NK-92 (cell line): Measurements from ENCODE around the gene DNAH8.
"Not testable (repeated sequence)": the region's sequence is repeated elsewhere in the genome, so short reads cannot be mapped to it uniquely, and the experiment has no call there.

Experiments
- DNase-seq: peaks from one replicate; lab custom pipeline; 2025; ENCODE audit not compliant: unreplicated experiment; lab: John Stamatoyannopoulos, UW

DNAH8 gene

DNA sequence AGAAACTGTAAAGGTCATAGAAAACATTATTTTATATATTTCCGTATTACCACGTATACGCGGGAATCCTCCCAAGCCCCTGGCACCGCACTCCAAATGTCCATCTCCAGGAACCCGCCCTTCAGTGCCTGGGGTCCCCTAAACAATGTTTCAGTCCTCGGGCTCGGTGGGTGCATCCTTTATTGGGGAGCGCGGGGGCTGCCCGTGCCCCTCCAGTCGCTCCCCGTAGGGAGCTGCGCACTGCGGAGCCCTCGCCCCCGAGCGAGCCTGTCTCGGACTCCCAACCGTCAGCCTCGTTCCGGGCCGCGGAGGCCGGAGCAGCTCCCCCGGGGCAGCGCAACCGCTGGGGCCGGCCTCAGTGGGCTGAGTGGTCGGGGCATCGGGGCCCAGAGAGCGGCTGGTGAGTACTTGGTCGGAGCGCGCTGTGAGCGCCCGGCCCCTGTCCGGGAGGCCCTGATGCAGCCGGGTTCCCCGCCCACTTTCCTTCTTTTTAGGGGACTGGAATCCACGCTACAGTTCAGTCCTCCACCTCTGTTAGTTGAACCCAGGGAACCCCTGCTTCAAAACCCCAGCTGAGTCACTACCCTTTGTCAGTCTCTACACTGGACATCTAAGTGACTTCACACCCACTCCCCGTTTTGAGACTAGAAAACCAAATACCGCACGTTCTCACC lies at the start of gene DNAH8:
TSS of gene DNAH8 (plus strand) at position 296 of the 674 bp plus-strand sequence. CDS start 7,499 bp downstream, outside the sequence.
- no peak for DNase-seq

- no peak for DNase-seq
These were observed 43.1 kb upstream of the DNAH8 start for GRCh38 chr6:38671885-38672467.

GRCh38 chr6:38673397-38674165 lies 41.5 kb upstream of the DNAH8 start:
- no peak for DNase-seq

DNA sequence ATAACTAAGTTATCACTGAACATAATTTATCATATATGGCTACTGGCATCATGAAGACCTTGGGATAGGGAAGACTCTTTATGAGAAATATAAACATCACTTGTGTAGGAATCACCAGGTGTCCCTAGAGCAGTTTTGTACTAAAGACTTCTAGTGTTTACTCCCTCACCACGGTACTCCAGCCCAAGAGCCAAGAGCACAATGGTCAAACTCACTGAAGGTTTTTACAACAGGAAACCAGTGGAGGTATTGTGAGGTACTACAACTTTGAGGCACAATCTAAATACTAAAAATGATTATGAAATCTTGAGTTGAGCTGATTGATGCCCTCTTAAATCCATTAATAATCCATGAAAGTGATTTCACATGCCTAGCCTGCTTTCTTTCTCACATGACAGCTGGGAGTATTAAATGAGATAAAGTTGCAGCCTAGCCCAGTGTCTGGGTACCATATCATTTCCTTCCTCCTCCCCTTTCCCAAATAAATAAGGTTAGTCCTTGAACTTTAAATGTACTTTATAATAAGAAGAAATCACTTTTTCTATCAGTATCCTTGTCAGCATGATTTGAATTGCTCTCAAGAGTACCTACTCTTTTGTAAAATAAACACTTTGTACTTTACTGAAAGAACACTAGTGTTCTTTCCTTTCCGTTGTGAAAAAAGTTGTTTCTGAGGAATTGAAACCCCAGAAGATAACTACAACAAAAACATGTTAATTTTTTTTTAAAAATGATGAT lies 38.7 kb upstream of the DNAH8 start:
- no peak for DNase-seq

GRCh38 chr6:38676974-38677544 lies 38.1 kb upstream of the DNAH8 start:
- DNase-seq, result no peak

DNA sequence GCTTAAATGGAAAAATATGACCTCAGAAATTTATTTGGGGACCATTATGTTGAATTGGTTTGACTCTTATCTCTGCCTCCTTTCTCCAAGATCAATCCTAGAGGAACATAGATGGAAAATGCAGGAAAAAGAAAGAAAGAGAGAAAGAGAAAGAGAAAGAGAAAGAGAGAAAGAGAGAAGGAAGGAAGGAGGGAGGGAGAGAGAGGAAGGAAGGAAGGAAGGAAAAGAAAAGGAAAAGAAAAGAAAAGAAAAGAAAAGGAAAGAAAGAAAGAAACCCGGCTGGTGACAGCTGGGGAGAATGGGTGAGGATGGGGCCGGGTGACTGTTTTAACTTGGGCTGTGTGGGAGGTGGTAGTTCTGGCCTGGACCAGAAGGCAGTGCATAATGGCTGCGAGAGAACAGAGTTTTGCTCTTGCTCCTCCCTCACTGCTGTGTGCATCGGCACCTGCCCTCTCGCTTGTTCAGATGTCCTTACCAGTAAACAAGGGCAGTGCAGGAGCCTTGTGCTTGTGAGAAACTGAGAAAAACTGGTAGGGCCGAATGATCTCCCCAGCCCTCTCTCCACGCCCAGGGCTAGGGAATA lies 36.8 kb upstream of the DNAH8 start:
- no peak for DNase-seq

GRCh38 chr6:38679668-38680067 lies 35.4 kb upstream of the DNAH8 start:
- DNase-seq, result no peak

DNA sequence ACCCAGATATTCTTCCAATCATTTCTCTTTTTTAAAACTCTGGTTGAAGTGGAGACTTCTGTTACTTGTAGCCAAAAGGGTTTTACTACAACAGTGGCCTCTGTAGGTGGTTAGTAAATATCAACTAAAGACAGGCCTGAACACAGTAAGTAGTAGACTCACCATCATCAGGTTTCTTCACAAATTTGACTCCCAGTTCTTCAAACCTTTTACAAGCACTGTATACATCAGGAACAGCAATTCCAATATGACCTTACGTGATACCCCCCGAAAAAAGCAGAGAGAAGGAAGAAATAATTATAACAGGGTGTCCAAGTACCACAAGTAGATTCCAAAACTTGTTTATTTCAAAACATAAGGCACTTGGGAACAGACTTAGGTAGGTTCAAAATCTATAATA lies 33.3 kb upstream of the DNAH8 start:
- DNase-seq, result no peak

- no peak for DNase-seq
These were observed 30.9 kb upstream of the DNAH8 start for GRCh38 chr6:38684237-38684636.

DNA sequence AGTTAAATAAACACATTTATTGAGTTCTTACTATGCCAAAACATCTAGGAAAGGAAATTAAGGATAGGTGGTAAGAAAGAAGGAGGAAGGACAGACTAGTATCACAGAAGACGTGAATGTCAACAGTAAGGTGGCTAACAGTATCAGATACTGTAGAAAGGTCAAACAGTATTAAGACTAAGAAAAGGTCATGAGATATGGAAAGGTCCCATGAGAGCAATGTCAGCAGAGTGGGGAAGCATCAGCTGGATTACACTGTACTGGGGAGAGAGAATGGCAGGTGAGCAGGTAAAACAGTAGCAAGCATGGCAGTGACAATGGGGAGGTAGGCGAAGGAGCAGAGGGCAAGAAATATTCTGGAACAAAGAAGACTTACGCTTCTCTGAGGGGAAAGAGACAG lies 30.2 kb upstream of the DNAH8 start:
- DNase-seq, result no peak

DNA sequence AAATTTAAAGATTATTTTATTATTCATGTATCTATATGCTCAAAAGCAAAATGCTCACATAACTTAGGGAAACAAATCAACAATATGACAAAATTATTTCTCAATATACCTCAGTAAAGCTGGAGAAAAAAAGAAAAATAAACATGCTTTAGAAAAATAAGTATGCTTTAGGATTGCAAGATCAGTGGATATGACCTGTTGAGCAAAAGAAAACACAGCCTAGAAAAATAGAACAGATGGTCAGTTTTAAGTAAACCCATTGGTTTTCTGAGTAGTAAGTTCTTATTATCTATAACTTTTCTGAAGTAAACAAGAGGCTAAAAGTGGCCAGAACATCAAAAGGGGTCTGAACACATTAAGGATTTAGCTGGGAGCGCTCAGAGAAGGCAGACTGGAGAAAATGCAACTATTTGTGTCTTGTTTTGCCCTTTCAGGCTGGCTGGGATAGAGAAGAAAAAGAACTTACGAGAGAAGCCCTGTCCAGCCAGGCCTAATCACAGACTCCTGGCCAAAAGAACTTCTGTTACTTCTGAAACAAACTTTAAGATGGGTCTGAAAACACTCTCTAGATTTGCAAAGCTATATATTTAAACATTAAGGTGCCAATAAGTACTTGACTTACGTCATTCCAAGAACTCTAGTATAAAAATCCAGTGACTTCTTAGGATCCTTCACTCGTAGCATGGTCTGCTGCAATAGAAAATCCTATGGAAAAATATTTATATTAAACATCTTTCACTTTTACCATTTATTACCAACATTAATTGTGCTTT lies 28.7 kb upstream of the DNAH8 start:
- no peak for DNase-seq

DNA sequence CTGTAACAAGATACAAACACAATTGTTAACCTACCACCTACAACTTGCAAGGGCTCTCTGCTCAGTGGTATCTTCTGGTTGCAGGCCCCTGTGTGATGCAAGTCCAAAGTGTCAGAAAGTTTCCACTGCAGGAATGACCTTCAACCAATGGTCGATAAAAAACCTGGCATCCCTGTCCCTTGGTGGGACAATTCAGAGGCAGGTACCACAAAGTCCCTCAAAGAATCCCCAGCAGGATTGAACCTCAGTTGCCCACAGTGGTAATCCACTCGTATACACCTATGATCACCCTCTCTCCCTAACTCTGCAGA lies 28.1 kb upstream of the DNAH8 start:
- DNase-seq, result no peak

DNA sequence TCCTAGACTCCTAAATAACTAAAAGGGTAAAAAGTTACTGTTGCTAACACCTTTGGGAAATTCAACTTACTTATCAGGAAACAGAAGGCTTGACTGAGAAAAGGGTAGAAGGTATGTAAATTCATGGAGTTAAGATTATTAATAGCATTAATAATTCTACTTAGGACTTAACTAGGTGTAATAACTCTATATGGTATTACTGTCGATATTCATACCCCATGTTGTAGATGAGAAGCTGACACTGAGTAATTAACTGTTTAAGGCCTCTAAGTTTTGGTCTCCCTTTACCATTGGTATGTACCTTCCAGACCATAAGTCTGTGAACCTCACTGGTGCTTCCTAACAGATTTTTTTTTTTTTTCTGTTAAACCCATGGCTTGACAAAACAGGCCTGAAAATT lies 27.6 kb upstream of the DNAH8 start:
- DNase-seq, result no peak

- DNase-seq, result no peak
These were observed 26.5 kb upstream of the DNAH8 start for GRCh38 chr6:38688579-38689087.

GRCh38 chr6:38695227-38695900 lies 19.7 kb upstream of the DNAH8 start:
- DNase-seq, result no peak

- no peak for DNase-seq
These were observed 19.2 kb upstream of the DNAH8 start for GRCh38 chr6:38695933-38696332.

GRCh38 chr6:38696345-38696744 lies 18.8 kb upstream of the DNAH8 start:
- no peak for DNase-seq

GRCh38 chr6:38697846-38698245 lies 17.3 kb upstream of the DNAH8 start:
- no peak for DNase-seq

GRCh38 chr6:38699702-38700101 lies 15.4 kb upstream of the DNAH8 start:
- DNase-seq, result not testable (repeated sequence)

GRCh38 chr6:38701551-38701950 lies 13.6 kb upstream of the DNAH8 start:
- DNase-seq, result no peak
